Dedifferentiated amniotic fluid mesenchymal stem cell (primary cell): ENCODE data around the gene NPC1.
"Not testable (repeated sequence)": the region's sequence is repeated elsewhere in the genome, so short reads cannot be mapped to it uniquely, and the experiment has no call there.

Source experiments
- DNase-seq: peaks from one replicate; pipeline ENCODE4 v3.0.0-alpha.2; 2016; ENCODE audit errors: extremely low spot score

NPC1 gene

GRCh38 chr18:23609390-23610023 lies 23.2 kb upstream of the NPC1 start:
- no peak for DNase-seq

GRCh38 chr18:23608211-23608610 lies 21.9 kb upstream of the NPC1 start:
- DNase-seq: no peak

GRCh38 chr18:23605941-23606340 lies 19.6 kb upstream of the NPC1 start:
- no peak for DNase-seq

GRCh38 chr18:23599809-23600208 lies 13.5 kb upstream of the NPC1 start:
- no peak for DNase-seq

- no peak for DNase-seq
Measured at GRCh38 chr18:23596183-23596582, 9.9 kb upstream of the NPC1 start.

GRCh38 chr18:23595591-23595990 lies 9.3 kb upstream of the NPC1 start:
- DNase-seq: no peak

GRCh38 chr18:23593720-23594119 lies 7.4 kb upstream of the NPC1 start:
- peak; percentile 51 for DNase-seq

GRCh38 chr18:23592911-23593310 lies 6.6 kb upstream of the NPC1 start:
- DNase-seq: no peak

GRCh38 chr18:23591011-23591410 lies 4.7 kb upstream of the NPC1 start:
- no peak for DNase-seq

- no peak for DNase-seq
Measured at GRCh38 chr18:23588836-23589560, 2.7 kb upstream of the NPC1 start.

GRCh38 chr18:23587220-23587642 lies 925 bp upstream of the NPC1 start:
- no peak for DNase-seq

- no peak for DNase-seq
Measured at GRCh38 chr18:23585897-23586248, 433 bp downstream of the NPC1 start.

GRCh38 chr18:23585007-23585871 lies 1.1 kb downstream of the NPC1 start:
- DNase-seq: no peak

- DNase-seq: no peak
Measured at GRCh38 chr18:23584019-23584983, 2.0 kb downstream of the NPC1 start.

- DNase-seq: no peak
Measured at GRCh38 chr18:23583071-23583865, 3.0 kb downstream of the NPC1 start.

- DNase-seq: no peak
Measured at GRCh38 chr18:23580677-23581367, 5.5 kb downstream of the NPC1 start.

- no peak for DNase-seq
Measured at GRCh38 chr18:23578891-23579653, 7.2 kb downstream of the NPC1 start.

- DNase-seq: no peak
Measured at GRCh38 chr18:23578067-23578701, 8.1 kb downstream of the NPC1 start.

- not testable (repeated sequence) for DNase-seq
Measured at GRCh38 chr18:23577521-23577920, 8.8 kb downstream of the NPC1 start.
